Brain microvascular endothelial cell (primary cell): Measurements from ENCODE around the gene TNS3.

ENCODE experiments used
- DNase-seq: peaks from one replicate; pipeline ENCODE4 v3.0.0-alpha.2; 2020
- H3K27ac ChIP-seq: fragments of 250-450 bp; sonication (Bioruptor Pico); 2 replicates; pipeline ENCODE4 v1.5.1; 2020; ENCODE audit warnings: mild to moderate bottlenecking, moderate library complexity
- H3K27me3 ChIP-seq: fragments of 250-450 bp; sonication (Bioruptor Pico); replicated peaks from 2 replicates; pipeline ENCODE4 v1.5.1; 2020; ENCODE audit warnings: mild to moderate bottlenecking
- H3K36me3 ChIP-seq: fragments of 250-450 bp; sonication (Bioruptor Pico); replicated peaks from 2 replicates; pipeline ENCODE4 v1.5.1; 2020; ENCODE audit warnings: mild to moderate bottlenecking
- H3K4me3 ChIP-seq: 2 replicates; pipeline ENCODE4 v1.5.1; 2011; ENCODE audit warnings: low read depth, mild to moderate bottlenecking, control low read depth, low read length, moderate library complexity
- in situ Hi-C: cut with HindIII; loops from 2 replicates; pipeline ENCODE4 v1.10.0; 2017; ENCODE audit warnings: low sequenced_read_pairs, low pct_ligation_motif_present
- TF ChIP-seq, protein P1 (sequence below): IDR thresholded peaks from 2 replicates; pipeline ENCODE4 v1.5.1; 2011; ENCODE audit warnings: low read depth, mild to moderate bottlenecking, moderate library complexity, low read length, control low read depth, inconsistent platforms; ENCODE audit errors: missing control alignments

Gene TNS3

DNA sequence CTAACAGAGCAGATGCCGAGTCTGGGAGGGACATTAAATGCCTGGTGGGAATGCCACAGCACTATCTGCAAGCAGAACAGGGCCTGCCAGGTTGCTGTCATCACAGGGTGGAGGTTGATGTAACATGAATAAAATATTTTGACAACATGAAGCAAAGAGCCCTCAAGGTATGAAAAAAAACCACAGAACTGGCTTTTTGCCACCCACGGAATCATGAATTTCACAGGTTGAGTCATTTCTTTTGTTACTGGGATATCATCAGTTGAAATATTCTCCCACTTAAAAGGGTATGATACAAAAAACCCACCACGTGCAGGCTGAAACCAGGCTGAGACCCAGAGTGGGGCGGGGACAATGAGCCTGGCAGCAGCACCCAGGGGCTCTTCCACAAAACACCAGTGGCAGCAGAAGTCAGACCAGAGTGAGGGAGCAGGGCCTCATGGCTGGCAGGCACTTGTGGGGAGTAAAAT, 220.1 kb downstream of the TNS3 start:
- TF ChIP-seq, protein P1, sequence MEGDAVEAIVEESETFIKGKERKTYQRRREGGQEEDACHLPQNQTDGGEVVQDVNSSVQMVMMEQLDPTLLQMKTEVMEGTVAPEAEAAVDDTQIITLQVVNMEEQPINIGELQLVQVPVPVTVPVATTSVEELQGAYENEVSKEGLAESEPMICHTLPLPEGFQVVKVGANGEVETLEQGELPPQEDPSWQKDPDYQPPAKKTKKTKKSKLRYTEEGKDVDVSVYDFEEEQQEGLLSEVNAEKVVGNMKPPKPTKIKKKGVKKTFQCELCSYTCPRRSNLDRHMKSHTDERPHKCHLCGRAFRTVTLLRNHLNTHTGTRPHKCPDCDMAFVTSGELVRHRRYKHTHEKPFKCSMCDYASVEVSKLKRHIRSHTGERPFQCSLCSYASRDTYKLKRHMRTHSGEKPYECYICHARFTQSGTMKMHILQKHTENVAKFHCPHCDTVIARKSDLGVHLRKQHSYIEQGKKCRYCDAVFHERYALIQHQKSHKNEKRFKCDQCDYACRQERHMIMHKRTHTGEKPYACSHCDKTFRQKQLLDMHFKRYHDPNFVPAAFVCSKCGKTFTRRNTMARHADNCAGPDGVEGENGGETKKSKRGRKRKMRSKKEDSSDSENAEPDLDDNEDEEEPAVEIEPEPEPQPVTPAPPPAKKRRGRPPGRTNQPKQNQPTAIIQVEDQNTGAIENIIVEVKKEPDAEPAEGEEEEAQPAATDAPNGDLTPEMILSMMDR, result no peak
- H3K27ac ChIP-seq, result no peak overlapping the region
- peak; percentile 78 for DNase-seq

DNA sequence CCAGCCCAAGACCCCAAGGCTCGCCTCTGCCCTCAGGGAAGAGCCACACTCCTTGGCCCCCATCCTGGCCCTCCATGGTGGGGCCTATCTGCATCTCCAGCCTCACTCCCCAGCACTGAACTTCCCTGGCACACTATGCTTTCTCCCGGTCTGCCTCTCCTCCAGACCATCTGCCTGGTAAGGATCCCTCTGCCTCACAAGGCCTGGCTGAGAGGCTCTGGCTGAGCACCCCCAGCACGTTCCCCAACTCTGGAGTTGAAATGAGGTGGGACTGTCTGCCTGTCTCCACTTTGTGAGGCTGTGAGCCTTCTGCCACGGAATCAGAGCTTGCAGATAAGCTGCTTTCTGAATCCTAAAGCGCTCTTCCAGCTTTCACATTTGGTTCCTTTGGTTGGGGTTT, 220.7 kb downstream of the TNS3 start:
- in situ Hi-C loops, result no loop called here
- no peak for DNase-seq
- Histone ChIP-seq H3K27me3 (no peaks in the 10 kb centered on the region), H3K4me3 (no peak overlapping the region), H3K27ac (no peak overlapping the region), H3K36me3 (no peaks in the 10 kb centered on the region)
- TF ChIP-seq, protein P1, result no peak

More for the DNA sequence above, 220.1 kb downstream of the TNS3 start:
- no peaks in the 10 kb centered on the region for H3K36me3 ChIP-seq
- no peaks in the 10 kb centered on the region for H3K27me3 ChIP-seq
- in situ Hi-C loops, result no loop called here
- H3K4me3 ChIP-seq, result no peak overlapping the region

DNA sequence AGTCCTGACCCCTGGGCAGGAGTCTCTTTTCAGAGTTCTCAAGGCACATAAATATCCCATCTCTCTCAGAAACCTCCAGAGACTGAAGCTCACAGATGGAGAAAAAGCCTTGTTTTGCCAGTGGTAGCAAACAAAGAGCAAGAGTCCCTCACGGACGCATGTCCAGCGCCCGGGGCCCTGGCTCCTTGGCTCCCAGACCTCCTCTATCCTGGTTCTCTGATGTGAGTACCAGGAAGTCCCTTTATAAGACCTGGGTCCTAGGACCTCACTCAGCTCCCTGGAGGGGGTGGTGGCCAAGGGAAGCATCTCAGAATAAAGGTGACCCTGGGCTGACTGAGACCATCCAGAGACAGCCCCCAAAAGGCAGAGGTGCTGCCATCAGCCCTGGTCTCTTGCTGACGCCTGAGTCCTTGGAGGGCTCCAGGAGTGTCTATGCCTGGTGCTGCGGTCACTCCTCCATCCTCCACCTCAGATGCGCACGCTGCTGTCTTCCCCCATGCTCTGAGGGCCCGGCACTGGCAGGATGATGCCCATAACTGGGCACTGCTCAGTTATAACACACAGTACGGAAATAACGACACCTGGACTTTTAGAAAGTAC, 221.5 kb downstream of the TNS3 start:
- Histone ChIP-seq H3K4me3 (no peak overlapping the region), H3K27me3 (no peaks in the 10 kb centered on the region), H3K27ac (no peak overlapping the region), H3K36me3 (no peaks in the 10 kb centered on the region)
- no peak for DNase-seq
- in situ Hi-C loops, result no loop called here
- TF ChIP-seq, protein P1, result no peak

DNA sequence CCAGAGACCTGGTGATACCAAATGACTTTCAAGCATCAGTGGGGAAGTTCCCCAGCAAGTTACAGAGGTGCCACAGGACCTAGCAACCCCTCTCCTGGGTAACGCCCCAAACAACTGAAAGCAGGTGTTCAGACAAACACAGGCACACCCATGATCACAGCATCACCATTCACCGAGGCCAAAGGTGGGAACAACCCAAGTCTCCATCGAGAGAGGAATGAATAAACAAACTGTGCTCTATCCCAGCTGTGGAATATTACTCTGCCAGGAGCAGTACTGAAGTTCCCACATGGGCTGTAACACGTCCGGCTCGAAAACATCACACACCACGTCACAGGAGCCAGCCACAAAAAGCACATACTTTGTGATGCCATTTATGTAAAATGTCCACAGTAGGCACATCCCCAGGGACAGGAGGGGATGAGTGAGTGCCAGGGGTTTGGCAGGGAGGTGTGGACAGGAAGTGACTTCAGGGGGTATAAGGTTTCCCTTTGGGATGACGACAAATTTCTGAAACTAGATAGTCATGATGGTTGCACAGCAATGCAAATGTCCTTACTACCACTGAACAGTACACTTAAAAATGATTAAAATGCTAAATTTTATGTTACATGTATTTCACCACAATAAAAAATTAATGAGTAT, 222.8 kb downstream of the TNS3 start:
- in situ Hi-C loops, result no loop called here
- TF ChIP-seq, protein P1, result no peak
- no peak for DNase-seq
- Histone ChIP-seq H3K27me3 (no peaks in the 10 kb centered on the region), H3K4me3 (no peak overlapping the region), H3K36me3 (no peaks in the 10 kb centered on the region), H3K27ac (no peak overlapping the region)

DNA sequence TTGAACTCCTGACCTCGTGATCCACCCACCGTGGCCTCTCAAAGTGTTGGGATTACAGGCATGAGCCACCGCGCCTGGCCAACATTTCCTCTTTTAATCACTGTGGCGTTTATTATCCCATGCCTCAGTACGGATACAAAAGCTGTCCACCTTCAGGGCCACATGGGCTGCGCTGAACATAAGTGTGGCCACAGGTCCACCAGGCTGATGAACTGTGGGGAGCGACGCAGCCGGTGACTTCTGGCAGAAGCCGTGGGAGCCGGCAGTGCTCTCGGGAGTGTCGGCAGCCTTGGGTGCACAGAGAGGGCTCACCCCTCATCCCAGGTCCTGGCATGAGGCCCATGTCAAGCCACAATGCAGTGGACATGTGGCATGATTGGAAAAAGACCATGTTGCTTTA, 223.6 kb downstream of the TNS3 start:
- H3K27ac ChIP-seq, result no peak overlapping the region
- in situ Hi-C loops, result no loop called here
- H3K36me3 ChIP-seq, result no peaks in the 10 kb centered on the region
- TF ChIP-seq, protein P1, result no peak
- H3K27me3 ChIP-seq, result no peaks in the 10 kb centered on the region
- no peak for DNase-seq
- H3K4me3 ChIP-seq, result no peak overlapping the region
